Stomach (tissue), 4 donors: ENCODE measurements around the gene KLF8.

Experiments used
- CTCF ChIP-seq, 7 experiments: fragments of 450-650 bp in 4 of 7; fragments of 200-600 bp in 3 of 7; sonication (generic) in 3 of 7; IDR thresholded peaks; one replicate each; pipeline ENCODE4 v1.5.1; 2016 to 2019; ENCODE audit warnings: antibody characterized with exemption in 7 of 7, control low read depth in 2 of 7, mild to moderate bottlenecking in 1 of 7
- POLR2A ChIP-seq, 4 donors: fragments of 450-650 bp; IDR thresholded peaks; one replicate each; pipeline ENCODE4 v1.6.1; 2016; ENCODE audit warnings: antibody characterized with exemption in 4 of 4, control low read depth in 2 of 4, mild to moderate bottlenecking in 1 of 4, moderate library complexity in 1 of 4
- POLR2AphosphoS5 ChIP-seq, 3 donors: sonication (generic); formaldehyde crosslinking; IDR thresholded peaks; one replicate each; pipeline ENCODE4 v1.6.1; 2016; ENCODE audit warnings: antibody characterized with exemption in 3 of 3

- TF ChIP-seq CTCF (IDR thresholded peaks at IDR 0.05) (no peak), POLR2A (IDR thresholded peaks at IDR 0.05) (no peak), POLR2AphosphoS5 (IDR thresholded peaks at IDR 0.05) (no peak)
These were observed 87.0 kb downstream of the KLF8 start for GRCh38 chrX:56319165-56319564.
